Peyer's patch (tissue), 4 donors: ENCODE results near the gene TMEM140. TPM values are rescaled to one million over a fixed set of nuclear protein-coding genes. Genes with fewer than 3 reads are reported as not detected.

ENCODE experiments used
- DNase-seq, 3 donors: peaks; one replicate each; pipeline ENCODE4 v3.0.0-alpha.2; 2017 to 2019
- H3K27ac ChIP-seq, 4 donors: fragments of 200-600 bp; sonication (generic); one replicate each; pipeline ENCODE4 v1.5.1; 2016 to 2019
- H3K27me3 ChIP-seq, 2 donors: fragments of 200-600 bp; sonication (generic); one replicate each; pipeline ENCODE4 v1.5.1; 2019
- H3K36me3 ChIP-seq, 3 donors: fragments of 200-600 bp; sonication (generic); one replicate each; pipeline ENCODE4 v1.5.1; 2016 to 2019
- H3K4me1 ChIP-seq, 4 donors: fragments of 200-600 bp; sonication (generic); one replicate each; pipeline ENCODE4 v1.5.1; 2016 to 2019
- H3K4me3 ChIP-seq, 4 donors: fragments of 200-600 bp; sonication (generic); 1 replicate in 3 of 4; 2 replicates in 1 of 4; pipeline ENCODE4 v1.5.1; 2016 to 2019; ENCODE audit warnings: mild to moderate bottlenecking in 1 of 4
- H3K9me3 ChIP-seq, 4 donors: fragments of 200-600 bp; sonication (generic); one replicate each; pipeline ENCODE4 v1.5.1; 2016 to 2019; ENCODE audit warnings: mild to moderate bottlenecking in 1 of 4
- CTCF ChIP-seq, 6 experiments: fragments of 450-650 bp in 4 of 6; fragments of 200-600 bp in 2 of 6; sonication (generic) in 1 of 6; IDR thresholded peaks; one replicate each; pipeline ENCODE4 v1.5.1; 2017 to 2019; ENCODE audit warnings: antibody characterized with exemption in 6 of 6, mild to moderate bottlenecking in 3 of 6, moderate library complexity in 1 of 6
- POLR2A ChIP-seq, 2 donors: fragments of 450-650 bp; IDR thresholded peaks; one replicate each; pipeline ENCODE4 v1.5.1; 2017; ENCODE audit warnings: antibody characterized with exemption in 2 of 2, mild to moderate bottlenecking in 2 of 2, moderate library complexity in 2 of 2
- total RNA-seq, 4 donors: library from RNA; depleted of rRNA; stranded (reverse); fragments of >200 nt; gene quantifications; one replicate each; pipeline ENCODE4 v1.1.0, GENCODE V29; 2016

The TMEM140 gene
- total RNA-seq, 4 donors from 2014 or later, result 33.4 to 39.6 (median 36.5) TPM

DNA sequence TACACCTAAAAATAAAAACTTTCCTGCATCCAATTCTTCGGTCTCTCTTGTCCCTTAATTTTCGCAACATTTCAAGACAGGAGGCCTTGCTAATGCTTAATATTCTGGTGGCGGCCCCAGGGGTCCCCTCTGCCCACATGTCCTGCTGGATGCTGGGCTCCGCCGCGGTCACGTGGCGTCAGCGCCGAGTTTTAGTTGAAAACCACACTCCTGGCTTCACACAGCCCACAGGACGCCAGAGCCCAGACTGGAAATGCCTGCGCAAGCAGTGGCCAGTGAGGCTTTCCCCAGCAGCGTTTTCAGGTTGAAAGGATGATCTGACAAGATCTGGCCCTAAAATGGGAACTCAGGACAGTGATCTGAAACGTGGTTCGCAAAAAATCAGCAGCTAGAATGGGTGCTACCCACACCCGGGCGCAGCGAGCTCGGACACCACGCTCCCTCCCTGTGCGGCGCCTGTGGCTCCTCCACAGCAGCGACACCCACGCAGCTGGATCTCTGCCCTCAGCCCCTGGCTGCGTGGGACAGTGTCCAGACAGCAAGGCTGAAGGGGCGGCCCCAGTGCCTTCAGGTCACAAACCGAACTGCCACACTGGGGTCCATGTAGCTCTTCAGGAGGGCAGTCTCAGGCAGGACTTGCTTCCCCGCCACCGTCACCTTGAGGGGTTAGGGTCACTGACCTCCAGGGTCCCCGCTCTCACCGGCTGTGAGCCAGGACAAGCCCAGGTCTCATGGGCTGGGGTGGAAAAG is 34.2 kb downstream of the TMEM140 start:
- no peak for DNase-seq
- TF ChIP-seq CTCF (IDR thresholded peaks at IDR 0.05) (no peak), POLR2A (IDR thresholded peaks at IDR 0.05) (no peak)
- H3K4me1 ChIP-seq, result no peaks in the 10 kb centered on the region
- H3K36me3 ChIP-seq, result peaks cover 0 to 47% (median 0%) of the 10 kb centered on the region in 3 donors
- peaks cover 0 to 38% (median 10%) of the 10 kb centered on the region in 4 donors for H3K9me3 ChIP-seq
- H3K27me3 ChIP-seq, result no peaks in the 10 kb centered on the region
- H3K4me3 ChIP-seq, result no peak overlapping the region
- H3K27ac ChIP-seq, result no peak overlapping the region

- Histone ChIP-seq H3K36me3 (peaks cover 0 to 61% (median 0%) of the 10 kb centered on the region in 3 donors), H3K27ac (no peak overlapping the region), H3K4me1 (no peaks in the 10 kb centered on the region), H3K9me3 (peaks cover 0 to 38% (median 10%) of the 10 kb centered on the region in 4 donors), H3K4me3 (no peak overlapping the region), H3K27me3 (no peaks in the 10 kb centered on the region)
- DNase-seq, result no peak
- TF ChIP-seq POLR2A (IDR thresholded peaks at IDR 0.05) (no peak), CTCF (IDR thresholded peaks at IDR 0.05) (no peak)
Observed at GRCh38 chr7:135183478-135183877, 35.6 kb downstream of the TMEM140 start.

DNA sequence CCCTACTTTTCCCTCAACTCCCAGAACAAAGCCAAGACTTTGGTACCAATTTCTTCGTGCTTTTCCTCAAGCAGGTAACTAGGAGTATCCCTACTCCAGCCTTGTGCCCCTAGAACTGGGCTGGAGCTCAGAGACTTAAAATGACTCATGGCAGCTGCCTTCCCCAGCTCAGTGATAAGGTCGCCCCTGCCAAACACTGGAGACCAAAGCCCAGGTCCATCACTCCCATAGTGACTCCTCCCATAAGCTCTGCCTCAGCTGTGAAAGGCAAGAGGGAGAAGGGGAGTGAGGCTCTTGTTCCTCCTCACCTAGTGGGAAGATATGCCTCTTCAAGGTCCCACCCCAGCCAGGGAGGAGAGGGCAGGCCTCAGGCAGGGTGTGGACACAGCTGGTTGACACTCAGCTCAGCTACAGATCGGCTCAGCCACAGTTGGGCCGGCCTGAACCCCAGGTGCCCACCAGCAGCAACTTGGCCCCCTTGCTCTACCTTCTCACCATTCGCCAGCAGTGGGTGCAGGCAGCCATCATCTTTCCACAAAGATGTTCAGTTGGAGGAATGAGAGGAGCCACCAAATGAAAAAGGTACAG is 36.5 kb downstream of the TMEM140 start:
- TF ChIP-seq CTCF (IDR thresholded peaks at IDR 0.05), result no peak
- no peak for TF ChIP-seq POLR2A (IDR thresholded peaks at IDR 0.05)
- H3K9me3 ChIP-seq, result peaks cover 0 to 38% (median 10%) of the 10 kb centered on the region in 4 donors
- no peaks in the 10 kb centered on the region for H3K27me3 ChIP-seq
- H3K27ac ChIP-seq, result no peak overlapping the region
- H3K4me3 ChIP-seq, result no peak overlapping the region
- DNase-seq, result no peak
- peaks cover 0 to 69% (median 0%) of the 10 kb centered on the region in 3 donors for H3K36me3 ChIP-seq
- no peaks in the 10 kb centered on the region for H3K4me1 ChIP-seq

- DNase-seq, result no peak
- no peak for TF ChIP-seq POLR2A (IDR thresholded peaks at IDR 0.05)
- TF ChIP-seq CTCF (IDR thresholded peaks at IDR 0.05), result no peak
- H3K36me3 ChIP-seq, result peaks cover 0 to 76% (median 0%) of the 10 kb centered on the region in 3 donors
- H3K4me1 ChIP-seq, result no peaks in the 10 kb centered on the region
- H3K4me3 ChIP-seq, result no peak overlapping the region
- H3K27ac ChIP-seq, result no peak overlapping the region
- H3K9me3 ChIP-seq, result peaks cover 0 to 27% (median 10%) of the 10 kb centered on the region in 4 donors
- H3K27me3 ChIP-seq, result no peaks in the 10 kb centered on the region
Observed at GRCh38 chr7:135185471-135186260, 37.8 kb downstream of the TMEM140 start.

DNA sequence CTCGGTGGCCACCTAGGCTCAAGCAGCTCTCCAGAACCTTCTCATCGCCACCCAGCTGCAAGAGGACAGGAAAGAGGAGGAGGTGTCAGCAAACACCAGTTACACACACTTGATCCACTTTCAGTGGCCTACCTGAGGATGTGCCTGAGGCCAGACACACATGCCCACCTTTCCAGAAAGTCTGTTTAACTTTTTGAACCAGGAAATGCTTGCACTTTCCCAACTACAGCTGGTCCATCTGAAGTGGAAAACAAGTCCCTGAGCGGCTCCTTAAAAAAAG is 38.3 kb downstream of the TMEM140 start:
- Histone ChIP-seq H3K4me3 (no peak overlapping the region), H3K36me3 (peaks cover 0 to 76% (median 0%) of the 10 kb centered on the region in 3 donors), H3K4me1 (no peaks in the 10 kb centered on the region), H3K9me3 (peaks cover 0 to 21% (median 8%) of the 10 kb centered on the region in 4 donors), H3K27me3 (no peaks in the 10 kb centered on the region), H3K27ac (no peak overlapping the region)
- no peak for DNase-seq
- no peak for TF ChIP-seq POLR2A (IDR thresholded peaks at IDR 0.05)
- no peak for TF ChIP-seq CTCF (IDR thresholded peaks at IDR 0.05)
